Measurements from ENCODE around the gene EYA2. TPM values are rescaled to one million over a fixed set of nuclear protein-coding genes. Genes with fewer than 3 reads are reported as not detected.

EYA2 gene
- total and polyA plus RNA-seq, 2 donors (not counting 3 experiments of a cell fraction or from before 2014, with no cell fraction given): not detected

- Histone ChIP-seq H3K9me1 (replicated peaks; ENCODE audit: control insufficient read depth, extremely low read depth, insufficient read depth, low read length) (no peaks in the 10 kb centered on the region), H2AFZ (ENCODE audit: low read depth, low read length) (no peak overlapping the region), H4K20me1 (replicated peaks; ENCODE audit: control insufficient read depth, extremely low read depth, insufficient read depth, low read length) (no peaks in the 10 kb centered on the region), H3K9ac (replicated peaks; ENCODE audit: extremely low read depth, insufficient read depth, low read length) (no peak overlapping the region), H3K9me3 (replicated peaks; ENCODE audit: control insufficient read depth, insufficient read depth, low read length) (no peaks in the 10 kb centered on the region), H3K36me3 (ENCODE audit: control insufficient read depth in 2 of 2, extremely low read depth in 1 of 2, insufficient read depth in 2 of 2, low read length in 2 of 2) (no peaks in the 10 kb centered on the region), H3K27ac (ENCODE audit: insufficient read depth, low read depth, low read length) (no peak overlapping the region), H3K4me2 (ENCODE audit: insufficient read depth, low read length) (no peak overlapping the region), H3K27me3 (ENCODE audit: control insufficient read depth in 2 of 2, insufficient read depth in 2 of 2, low read length in 2 of 2) (no peaks in the 10 kb centered on the region), H3K4me3 (replicated peaks in 1 of 3; ENCODE audit: insufficient read depth in 1 of 3, low read depth in 1 of 3, low read length in 3 of 3) (no peak overlapping the region), H3K4me1 (ENCODE audit: control insufficient read depth, extremely low read depth, insufficient read depth, low read length) (no peaks in the 10 kb centered on the region), H3K79me2 (ENCODE audit: control insufficient read depth, insufficient read depth, low read length) (no peaks in the 10 kb centered on the region)
- ChIA-PET POLR2A (no interaction called here), CTCF (no interaction called here)
- no peak for TF ChIP-seq MYC (IDR thresholded peaks at IDR 0.05; ENCODE audit: low read depth, low read length)
- TF ChIP-seq POLR2AphosphoS5 (IDR thresholded peaks at IDR 0.05; ENCODE audit: insufficient read depth, low read depth, low read length): no peak
- no peak for TF ChIP-seq JUN (IDR thresholded peaks at IDR 0.05; ENCODE audit: borderline replicate concordance, insufficient read depth, insufficient read length, low read depth)
- no peak for TF ChIP-seq POLR2A (IDR thresholded peaks at IDR 0.05; ENCODE audit: low read depth, low read length)
- no peak for TF ChIP-seq CTCF (IDR thresholded peaks at IDR 0.05; ENCODE audit: extremely low read depth in 1 of 2, insufficient read depth in 1 of 2, low read depth in 1 of 2, low read length in 2 of 2)
- TF ChIP-seq MAX (IDR thresholded peaks at IDR 0.05; ENCODE audit: insufficient read depth, insufficient read length): no peak
- no peak for TF ChIP-seq FOS (IDR thresholded peaks at IDR 0.05; ENCODE audit: borderline replicate concordance, insufficient read depth, low read length)
- TF ChIP-seq EZH2 (IDR thresholded peaks at IDR 0.05; ENCODE audit: borderline replicate concordance, low read depth, low read length, severe bottlenecking): no peak
- TF ChIP-seq GATA2 (IDR thresholded peaks at IDR 0.05; ENCODE audit: insufficient read depth, insufficient read length, low read depth, low read length): no peak
- DNase-seq (ENCODE audit: low read depth, low spot score) (no peak), FAIRE-seq (no peak)
- BruUV-seq (replicated peaks): no TSS peak
- intact Hi-C loops (cut with micrococcal nuclease) (no loop called here), dilution Hi-C loops (cut with MboI; ENCODE audit: extremely low pct_ligation_motif_present, low sequenced_read_pairs) (no loop called here)
These were observed 232.9 kb downstream of the EYA2 start for GRCh38 chr20:47127546-47127945.

Data from endothelial cell of umbilical vein (primary cell).